Parathyroid adenoma (tissue), 2 donors: ENCODE results near the gene RNFT2.

Source experiments
- H2AFZ ChIP-seq: fragments of 300-600 bp; sonication (generic); one replicate; pipeline ENCODE4 v1.7.0; 2017; ENCODE audit warnings: antibody characterized with exemption, mild to moderate bottlenecking
- H3K27ac ChIP-seq: fragments of 300-600 bp; sonication (generic); one replicate; pipeline ENCODE4 v1.7.0; 2017
- H3K27me3 ChIP-seq: fragments of 300-600 bp; sonication (generic); one replicate; pipeline ENCODE4 v1.7.0; 2017; ENCODE audit warnings: low read length; ENCODE audit not compliant: control insufficient read depth, insufficient read depth
- H3K36me3 ChIP-seq: fragments of 300-600 bp; sonication (generic); one replicate; pipeline ENCODE4 v1.7.0; 2017; ENCODE audit warnings: low read length; ENCODE audit not compliant: control insufficient read depth, insufficient read depth
- H3K4me1 ChIP-seq: fragments of 300-600 bp; sonication (generic); one replicate; pipeline ENCODE4 v1.7.0; 2017; ENCODE audit warnings: control low read depth
- H3K4me2 ChIP-seq: fragments of 300-600 bp; sonication (generic); one replicate; pipeline ENCODE4 v1.7.0; 2017; ENCODE audit warnings: low read length
- H3K4me3 ChIP-seq: fragments of 300-600 bp; sonication (generic); one replicate; pipeline ENCODE4 v1.7.0; 2017; ENCODE audit warnings: low read depth, low read length
- H3K79me2 ChIP-seq: fragments of 300-600 bp; sonication (generic); one replicate; pipeline ENCODE4 v1.7.0; 2017; ENCODE audit warnings: control low read depth
- H3K9ac ChIP-seq: fragments of 300-600 bp; sonication (generic); one replicate; pipeline ENCODE4 v1.7.0; 2017; ENCODE audit warnings: mild to moderate bottlenecking
- H3K9me3 ChIP-seq: fragments of 300-600 bp; sonication (generic); one replicate; pipeline ENCODE4 v1.7.0; 2017; ENCODE audit warnings: low read length; ENCODE audit not compliant: control insufficient read depth
- TF ChIP-seq, protein P1 (sequence below): fragments of 300-600 bp; sonication (generic); IDR thresholded peaks from one replicate; pipeline ENCODE4 v1.7.0; 2017; ENCODE audit warnings: antibody characterized with exemption, mild to moderate bottlenecking
- donor health status: primary hyperparathyroidism.

Gene RNFT2

DNA sequence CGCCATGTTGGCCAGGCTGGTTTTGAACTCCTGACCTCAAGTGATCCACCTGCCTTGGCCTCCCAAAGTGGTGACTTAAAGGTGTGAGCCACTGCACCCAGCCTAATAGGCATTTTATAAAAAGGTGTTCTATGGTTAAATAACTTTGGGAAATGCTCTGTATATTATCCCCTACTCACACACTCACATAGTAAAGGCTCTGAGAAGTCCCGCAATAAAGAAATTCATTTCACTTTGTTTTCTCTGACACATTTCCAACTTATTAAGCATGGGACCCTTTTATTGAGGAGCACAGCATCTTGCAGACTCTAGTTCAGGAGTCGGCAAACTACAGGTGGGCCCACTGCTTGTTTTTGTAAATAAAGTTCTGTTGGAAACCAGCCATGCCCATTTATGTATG lies 63.9 kb downstream of the RNFT2 start:
- H3K27ac ChIP-seq, result no peak overlapping the region
- H2AFZ ChIP-seq, result no peak overlapping the region
- H3K27me3 ChIP-seq, result no peaks in the 10 kb centered on the region
- no peaks in the 10 kb centered on the region for H3K36me3 ChIP-seq
- TF ChIP-seq, protein P1, sequence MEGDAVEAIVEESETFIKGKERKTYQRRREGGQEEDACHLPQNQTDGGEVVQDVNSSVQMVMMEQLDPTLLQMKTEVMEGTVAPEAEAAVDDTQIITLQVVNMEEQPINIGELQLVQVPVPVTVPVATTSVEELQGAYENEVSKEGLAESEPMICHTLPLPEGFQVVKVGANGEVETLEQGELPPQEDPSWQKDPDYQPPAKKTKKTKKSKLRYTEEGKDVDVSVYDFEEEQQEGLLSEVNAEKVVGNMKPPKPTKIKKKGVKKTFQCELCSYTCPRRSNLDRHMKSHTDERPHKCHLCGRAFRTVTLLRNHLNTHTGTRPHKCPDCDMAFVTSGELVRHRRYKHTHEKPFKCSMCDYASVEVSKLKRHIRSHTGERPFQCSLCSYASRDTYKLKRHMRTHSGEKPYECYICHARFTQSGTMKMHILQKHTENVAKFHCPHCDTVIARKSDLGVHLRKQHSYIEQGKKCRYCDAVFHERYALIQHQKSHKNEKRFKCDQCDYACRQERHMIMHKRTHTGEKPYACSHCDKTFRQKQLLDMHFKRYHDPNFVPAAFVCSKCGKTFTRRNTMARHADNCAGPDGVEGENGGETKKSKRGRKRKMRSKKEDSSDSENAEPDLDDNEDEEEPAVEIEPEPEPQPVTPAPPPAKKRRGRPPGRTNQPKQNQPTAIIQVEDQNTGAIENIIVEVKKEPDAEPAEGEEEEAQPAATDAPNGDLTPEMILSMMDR, result no peak
- H3K79me2 ChIP-seq, result no peaks in the 10 kb centered on the region
- no peak overlapping the region for H3K4me3 ChIP-seq
- H3K4me2 ChIP-seq, result no peak overlapping the region
- no peak overlapping the region for H3K9ac ChIP-seq
- H3K4me1 ChIP-seq, result no peaks in the 10 kb centered on the region
- H3K9me3 ChIP-seq, result no peaks in the 10 kb centered on the region

DNA sequence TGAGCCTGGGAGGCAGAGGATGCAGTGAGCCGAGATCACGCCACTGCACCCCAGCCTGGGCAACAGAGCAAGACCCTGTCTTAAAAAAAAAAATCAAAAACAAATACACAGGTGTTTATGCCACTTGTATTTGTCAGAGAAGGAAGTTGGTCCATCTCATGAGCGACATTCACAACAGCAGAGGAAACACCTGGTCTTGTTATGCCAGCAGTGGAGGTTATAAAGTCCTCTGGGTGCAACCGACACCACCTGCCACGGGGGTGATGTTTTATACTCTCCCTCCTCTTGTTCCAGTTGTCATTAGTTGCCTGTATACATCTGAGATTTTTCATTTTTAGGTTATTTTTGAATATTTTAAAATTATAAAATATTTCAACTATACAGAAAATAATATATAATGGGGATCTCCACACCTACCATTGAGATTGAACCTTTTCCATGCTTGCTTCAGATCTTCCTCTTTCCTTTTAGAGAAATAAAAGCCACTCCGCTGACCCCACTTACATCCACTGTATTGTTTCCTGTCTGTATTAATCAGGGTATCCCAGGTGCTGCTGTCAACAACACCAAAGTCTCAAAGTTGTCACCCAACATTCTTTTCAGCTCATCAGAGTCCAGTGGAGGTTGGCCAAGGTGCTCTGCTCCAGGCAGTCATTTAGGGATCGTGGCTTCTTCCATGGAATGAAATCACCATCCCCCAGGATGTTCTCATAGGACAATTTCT lies 65.1 kb downstream of the RNFT2 start:
- H3K4me2 ChIP-seq, result no peak overlapping the region
- no peak overlapping the region for H3K27ac ChIP-seq

DNA sequence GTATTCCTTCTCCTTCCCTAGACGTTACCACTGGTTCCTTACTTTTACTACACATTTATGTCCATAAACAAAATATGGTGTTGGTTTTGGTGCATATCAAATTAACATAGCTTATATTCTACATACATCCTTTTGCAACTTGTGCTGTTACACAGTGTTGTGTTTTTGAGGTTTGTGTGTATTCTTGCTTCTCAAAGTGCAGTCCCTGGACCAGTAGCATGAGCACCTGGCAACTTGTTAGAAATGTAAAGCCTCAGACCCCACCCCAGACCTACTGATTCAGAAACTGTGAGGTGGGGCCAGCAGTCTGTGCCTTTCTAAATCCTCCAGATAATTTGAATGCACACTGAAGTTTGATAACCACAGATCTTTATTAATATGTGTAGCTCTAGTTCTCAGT lies 65.9 kb downstream of the RNFT2 start:
- H3K9ac ChIP-seq, result no peak overlapping the region
- no peak overlapping the region for H2AFZ ChIP-seq
- TF ChIP-seq, protein P1, result no peak
- no peaks in the 10 kb centered on the region for H3K9me3 ChIP-seq
- no peak overlapping the region for H3K4me3 ChIP-seq
- no peak overlapping the region for H3K27ac ChIP-seq
- no peaks in the 10 kb centered on the region for H3K79me2 ChIP-seq
- no peaks in the 10 kb centered on the region for H3K27me3 ChIP-seq
- H3K4me1 ChIP-seq, result no peaks in the 10 kb centered on the region
- H3K36me3 ChIP-seq, result no peaks in the 10 kb centered on the region
- no peak overlapping the region for H3K4me2 ChIP-seq

More for the DNA sequence above, 65.1 kb downstream of the RNFT2 start:
- H3K27me3 ChIP-seq, result no peaks in the 10 kb centered on the region
- H2AFZ ChIP-seq, result no peak overlapping the region
- no peaks in the 10 kb centered on the region for H3K79me2 ChIP-seq
- no peak overlapping the region for H3K4me3 ChIP-seq
- H3K36me3 ChIP-seq, result no peaks in the 10 kb centered on the region
- TF ChIP-seq, protein P1, result no peak
- no peak overlapping the region for H3K9ac ChIP-seq
- H3K9me3 ChIP-seq, result no peaks in the 10 kb centered on the region
- H3K4me1 ChIP-seq, result no peaks in the 10 kb centered on the region

DNA sequence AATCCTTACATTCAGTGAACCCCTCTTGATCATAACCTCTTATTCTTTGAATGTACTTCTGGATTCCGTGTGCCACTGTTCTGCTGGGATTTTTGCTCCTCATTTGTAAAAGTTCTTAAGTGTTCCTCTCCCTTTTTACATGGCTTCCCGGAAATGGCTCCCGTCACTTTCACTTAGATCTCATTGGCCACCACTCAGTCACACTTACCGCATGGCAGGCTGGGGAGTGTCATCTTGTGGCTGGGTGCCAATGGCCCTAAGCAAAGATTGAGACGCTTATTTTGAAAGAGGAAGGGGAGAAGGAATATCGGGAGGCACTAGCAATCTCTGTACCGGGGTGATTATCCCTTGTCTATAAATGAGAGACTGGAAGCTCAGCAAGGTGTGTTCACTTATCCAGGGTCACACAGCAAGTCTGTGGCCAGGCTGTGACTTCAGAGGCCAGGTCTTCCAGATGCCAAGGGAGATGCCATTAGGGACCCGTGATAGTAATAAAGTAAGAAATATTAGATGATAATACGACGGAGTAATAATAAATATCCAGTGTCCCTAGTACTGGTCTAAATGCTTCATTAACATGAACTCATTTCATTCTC lies 68.8 kb downstream of the RNFT2 start:
- Histone ChIP-seq H3K4me1 (no peaks in the 10 kb centered on the region), H3K27me3 (no peaks in the 10 kb centered on the region), H3K27ac (no peak overlapping the region), H3K4me3 (no peak overlapping the region), H3K36me3 (no peaks in the 10 kb centered on the region), H3K79me2 (no peaks in the 10 kb centered on the region), H3K4me2 (no peak overlapping the region), H3K9me3 (no peaks in the 10 kb centered on the region), H3K9ac (no peak overlapping the region), H2AFZ (no peak overlapping the region)
- TF ChIP-seq, protein P1, result no peak

DNA sequence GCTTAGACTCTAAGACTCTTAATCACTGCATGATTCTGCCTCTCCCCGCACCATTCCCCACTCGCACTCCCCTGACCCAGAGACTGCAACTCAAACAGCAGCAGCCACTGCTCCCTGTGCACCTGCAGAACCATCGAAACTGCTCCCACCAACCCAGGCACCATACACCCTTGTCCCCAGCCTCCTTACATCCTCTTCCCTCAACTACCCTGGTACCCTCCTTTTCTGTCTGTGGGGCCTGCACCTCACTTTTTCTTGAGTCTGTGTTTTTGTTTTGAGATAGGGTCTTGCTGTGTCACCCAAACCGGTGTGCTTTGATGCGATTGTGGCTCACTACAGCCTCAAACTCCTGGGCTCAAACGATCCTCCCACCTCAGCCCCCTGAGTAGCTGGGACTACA lies 69.4 kb downstream of the RNFT2 start:
- no peaks in the 10 kb centered on the region for H3K4me1 ChIP-seq
- H3K4me3 ChIP-seq, result no peak overlapping the region
- H3K27me3 ChIP-seq, result no peaks in the 10 kb centered on the region
- no peak overlapping the region for H3K9ac ChIP-seq
- H3K79me2 ChIP-seq, result no peaks in the 10 kb centered on the region
- H3K9me3 ChIP-seq, result no peaks in the 10 kb centered on the region
- H3K27ac ChIP-seq, result no peak overlapping the region
- no peaks in the 10 kb centered on the region for H3K36me3 ChIP-seq
- H2AFZ ChIP-seq, result no peak overlapping the region
- TF ChIP-seq, protein P1, result no peak
- no peak overlapping the region for H3K4me2 ChIP-seq
